GM19452 (cell line): ENCODE results near the gene ALDH1B1.

Source experiments
- ATAC-seq: cut with Tn5 transposase; IDR thresholded peaks from one replicate; pipeline ENCODE4 v1.9.1; 2021; ENCODE audit not compliant: unreplicated experiment

The ALDH1B1 gene

DNA sequence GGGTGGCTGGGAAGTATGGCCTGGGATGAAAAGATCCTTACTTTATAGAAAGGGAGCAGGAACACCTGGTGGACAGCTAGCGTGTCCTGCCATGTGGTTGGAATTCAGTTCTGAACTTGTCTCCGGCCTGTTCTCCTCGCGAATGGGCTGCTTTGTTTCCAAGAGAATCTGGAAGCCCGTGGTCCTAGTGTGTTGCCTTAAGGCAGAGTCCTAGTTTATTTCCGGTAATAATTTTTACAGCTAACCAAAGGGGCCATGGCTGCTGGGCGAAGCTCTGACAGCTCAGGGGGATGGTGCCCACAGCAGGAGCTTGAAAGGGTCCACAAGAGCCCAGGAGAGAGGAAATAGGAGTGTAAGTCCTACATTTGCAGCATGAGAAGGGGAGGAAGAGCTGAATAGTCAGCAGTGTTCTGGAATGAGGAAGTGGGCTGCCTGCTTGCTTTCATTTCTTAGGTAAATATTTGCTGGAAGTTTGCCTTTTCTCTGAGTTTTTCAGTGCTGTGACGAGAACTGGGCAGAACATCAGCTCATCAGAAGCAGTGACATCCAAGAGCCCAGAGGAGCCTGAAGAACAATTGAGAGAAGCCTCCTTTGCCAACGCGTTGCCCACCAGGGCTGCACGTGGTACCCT, 44.8 kb downstream of the ALDH1B1 start:
- peak; percentile 48 for ATAC-seq

DNA sequence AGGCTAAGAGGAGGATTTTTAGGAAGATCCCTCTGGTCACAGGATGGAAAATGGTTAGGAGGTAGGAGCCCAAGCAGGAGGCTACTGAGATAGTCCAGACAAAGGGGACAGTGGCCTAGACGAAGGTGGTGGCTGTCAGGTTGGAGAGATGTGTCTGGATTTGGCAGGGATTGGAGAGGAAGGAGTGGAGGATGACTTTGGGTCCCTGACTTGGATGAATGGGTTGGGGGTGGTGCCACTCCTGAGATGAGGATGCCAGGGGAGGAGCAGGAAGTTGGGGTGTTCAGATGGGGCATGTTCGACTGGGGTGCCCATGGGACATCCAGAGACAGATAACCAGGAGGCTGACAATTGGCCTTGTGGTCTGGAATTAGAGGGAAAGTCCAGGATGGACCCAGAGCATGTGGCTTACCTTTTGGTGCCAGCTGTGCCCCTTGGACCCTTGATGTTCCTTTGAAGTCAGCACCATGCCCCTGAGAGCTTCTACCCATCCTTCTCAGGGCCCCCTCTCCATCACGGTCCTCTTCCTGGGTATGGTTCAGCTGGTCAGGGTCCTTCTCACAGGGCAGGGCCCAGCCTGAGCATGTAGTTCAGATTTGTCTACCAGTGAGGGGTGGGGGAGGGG, 46.9 kb downstream of the ALDH1B1 start:
- no peak for ATAC-seq

DNA sequence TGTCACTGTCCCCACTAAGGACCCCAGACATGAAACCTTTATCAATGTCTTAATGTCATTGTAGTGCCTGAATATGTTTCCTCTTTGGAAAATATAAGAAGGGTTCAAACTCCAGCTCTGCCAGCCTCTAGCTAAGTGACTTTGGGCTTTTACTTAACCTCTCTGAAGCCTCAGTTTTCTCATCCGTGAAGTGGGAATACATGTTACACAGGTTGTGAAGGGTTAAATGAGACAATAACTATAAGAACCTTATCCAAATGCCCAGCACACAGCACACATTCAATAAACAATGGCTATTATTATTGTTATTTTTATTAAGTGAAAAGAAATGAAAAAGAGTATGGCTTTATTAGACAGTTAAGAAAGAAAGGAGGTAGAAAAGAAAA, 47.4 kb downstream of the ALDH1B1 start:
- ATAC-seq: no peak

DNA sequence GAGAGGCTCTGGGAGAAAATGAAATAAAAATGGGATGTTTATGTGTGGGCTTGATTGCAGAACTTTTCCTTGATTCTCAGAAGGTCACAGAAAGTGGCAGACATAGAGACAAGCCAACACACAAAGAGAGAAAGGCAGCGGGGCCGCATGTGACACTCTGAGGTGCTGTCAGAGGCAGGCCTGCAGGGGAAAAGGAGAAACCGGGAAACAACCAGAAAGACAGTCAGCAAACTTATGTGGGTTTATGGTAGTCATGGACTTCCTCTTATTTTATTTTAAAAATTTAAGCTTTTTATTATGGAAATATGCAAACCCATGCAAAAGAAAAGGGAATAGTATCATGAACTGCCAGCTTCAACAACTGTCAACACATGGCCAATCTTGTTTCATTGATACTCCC, 48.0 kb downstream of the ALDH1B1 start:
- ATAC-seq: no peak

DNA sequence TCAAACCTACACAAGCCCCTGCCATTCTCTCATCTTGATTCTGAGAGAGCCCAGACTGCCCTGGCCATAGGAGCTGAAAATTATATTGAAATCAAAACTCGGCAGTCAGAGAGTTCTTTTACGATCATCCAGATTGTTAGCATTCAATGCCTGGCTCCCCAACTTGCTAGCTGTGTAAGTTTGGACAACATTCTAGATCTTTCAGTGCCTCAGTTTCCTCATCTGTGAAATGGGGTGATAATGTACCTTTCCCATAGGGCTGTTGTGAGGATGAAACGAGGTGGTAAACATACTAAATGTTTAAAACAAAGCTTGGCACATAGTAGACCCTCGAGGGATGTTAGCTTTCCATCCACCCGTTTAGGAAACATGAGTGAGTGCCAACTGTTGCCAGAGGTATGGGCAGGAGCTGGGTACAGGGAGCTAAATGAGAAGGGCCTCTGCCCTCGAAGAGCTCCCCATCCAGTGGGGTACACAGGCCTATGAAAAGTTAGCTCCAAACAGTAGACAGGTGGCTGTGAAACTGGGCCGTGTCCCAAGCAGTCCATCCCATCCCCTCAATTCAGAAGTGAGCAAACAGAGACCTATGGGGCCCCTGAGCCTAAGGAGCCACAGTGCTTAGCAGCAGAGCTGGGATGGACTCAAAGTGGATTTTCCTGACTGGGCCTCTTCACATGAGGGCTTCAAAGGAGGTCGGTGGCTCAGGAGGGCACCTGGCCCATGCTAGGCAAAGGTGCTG, 49.0 kb downstream of the ALDH1B1 start:
- ATAC-seq: no peak

DNA sequence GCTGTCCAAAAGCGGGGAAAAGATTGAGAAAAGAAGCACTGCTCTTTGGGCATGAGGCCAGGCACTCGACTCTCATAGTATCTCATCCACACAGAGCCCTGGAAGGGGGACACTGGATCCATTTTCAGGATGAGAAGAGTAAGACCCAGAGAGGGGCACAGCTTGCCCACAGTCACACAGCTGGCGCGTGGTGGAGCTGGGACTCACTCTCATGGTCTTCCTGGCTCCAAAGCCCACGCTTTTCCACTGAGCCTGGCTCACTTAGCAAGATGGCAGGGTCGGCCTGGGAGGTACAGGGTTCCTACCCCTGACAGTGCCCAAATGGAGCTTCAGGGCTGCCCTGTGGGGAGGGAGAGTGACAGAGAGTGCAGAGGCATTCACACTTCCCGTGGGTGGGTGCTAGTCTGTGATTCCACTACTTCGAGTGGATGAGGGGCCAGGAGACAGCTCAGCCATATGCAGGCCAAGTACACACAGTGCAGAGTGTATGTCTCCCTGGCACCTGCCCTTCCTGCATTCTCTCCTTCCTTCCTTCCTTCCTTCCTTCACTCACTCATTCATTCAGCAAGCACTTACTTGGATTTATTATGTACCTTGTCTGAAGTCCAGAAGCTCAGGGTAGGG, 50.1 kb downstream of the ALDH1B1 start:
- no peak for ATAC-seq

DNA sequence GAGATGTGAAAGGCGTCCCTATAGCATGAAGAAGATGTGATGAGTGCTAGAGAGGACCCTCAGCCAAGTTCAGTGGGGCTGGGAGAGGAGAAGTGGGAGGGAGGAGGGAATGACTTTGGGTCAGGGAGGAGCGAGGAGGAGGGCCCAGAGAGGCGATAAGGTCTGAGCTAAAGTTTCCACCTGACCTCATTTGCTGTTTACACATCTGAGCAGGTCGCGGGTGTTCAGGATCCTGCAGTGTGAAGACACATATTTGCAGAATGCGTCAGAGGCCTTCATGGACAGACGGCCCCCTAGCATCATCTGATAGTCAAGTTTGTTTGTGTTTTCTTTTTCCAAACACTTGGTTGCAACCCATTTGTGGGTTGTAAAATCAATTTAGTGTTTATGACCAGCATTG, 50.7 kb downstream of the ALDH1B1 start:
- no peak for ATAC-seq

DNA sequence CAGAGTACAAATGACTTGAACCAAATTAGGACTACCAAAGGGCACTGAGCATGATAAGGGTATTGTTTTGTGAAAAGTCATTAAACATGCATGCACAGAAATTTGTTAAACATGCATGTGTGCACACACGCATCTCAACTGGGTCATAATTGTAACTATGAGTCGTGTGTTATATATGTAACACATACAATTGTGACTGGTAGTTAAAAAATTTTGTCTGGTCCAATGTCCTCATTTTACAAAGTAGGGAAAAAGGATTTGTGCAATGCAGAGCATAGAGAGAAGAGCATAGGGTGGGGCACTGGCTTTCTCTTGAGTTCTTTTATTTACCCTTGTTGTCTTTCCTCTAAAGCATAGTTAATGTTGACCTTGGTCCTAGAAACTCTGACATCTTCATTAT, 51.1 kb downstream of the ALDH1B1 start:
- no peak for ATAC-seq

DNA sequence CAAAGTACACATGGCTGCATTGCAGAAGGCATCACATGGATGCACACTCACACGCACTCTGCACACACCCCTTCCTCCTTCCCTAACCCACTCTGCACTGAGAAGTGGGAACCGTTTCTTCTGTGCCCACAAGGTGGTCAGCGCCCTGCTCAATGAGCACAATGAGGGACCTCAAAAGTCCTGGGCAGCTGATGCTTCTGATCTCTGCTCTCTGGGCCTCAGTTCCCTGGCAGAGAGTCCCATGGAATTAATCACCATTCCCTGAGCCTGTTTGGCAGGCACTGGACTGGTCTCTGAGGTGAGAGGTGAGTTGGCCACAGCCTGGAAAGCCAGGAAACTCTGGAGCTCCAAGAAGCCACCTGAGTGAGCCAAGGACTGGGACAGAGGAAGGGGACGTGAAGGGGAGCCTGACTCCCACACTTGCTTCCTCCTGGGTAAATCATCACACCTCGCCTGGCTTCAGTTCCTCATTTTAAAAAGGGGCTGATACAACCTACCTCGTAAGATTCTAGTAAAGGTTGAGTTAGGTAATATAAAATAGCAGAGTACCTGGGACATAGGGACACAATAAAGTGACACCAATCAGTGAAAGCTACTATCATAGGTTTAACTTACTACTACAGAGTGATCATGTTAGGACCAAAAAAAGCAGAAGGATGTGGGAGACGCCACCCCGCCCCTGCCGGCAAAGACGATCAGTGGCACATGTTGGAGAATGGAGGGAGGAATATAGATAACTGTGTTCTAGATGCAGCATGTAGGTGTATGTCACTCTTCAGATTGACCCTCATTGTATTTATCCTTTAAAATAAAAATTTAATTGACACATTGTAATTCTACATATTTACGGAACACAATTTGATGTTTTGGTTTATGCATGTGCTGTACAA, 52.9 kb downstream of the ALDH1B1 start:
- peak; percentile 92 for ATAC-seq

DNA sequence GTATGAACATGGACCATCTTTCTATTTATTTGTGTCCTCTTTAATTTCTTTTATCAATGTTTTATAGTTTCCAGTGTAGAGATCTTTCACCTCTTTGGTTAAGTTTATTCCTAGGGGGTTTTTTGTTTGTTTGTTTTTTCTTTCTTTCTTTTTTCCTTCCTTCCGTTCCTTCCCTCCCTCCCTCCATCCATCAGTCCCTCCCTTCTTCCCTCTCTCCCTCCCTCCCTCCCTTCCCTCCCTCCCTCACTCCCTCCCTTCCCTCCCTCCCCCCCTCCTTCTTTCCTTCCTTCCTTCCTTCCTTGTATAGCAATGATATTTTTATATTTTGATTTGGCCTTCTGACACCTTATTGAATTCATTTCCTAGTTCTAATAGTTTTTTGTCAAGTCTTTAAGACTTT, 55.2 kb downstream of the ALDH1B1 start:
- ATAC-seq: no peak
